ENCODE results near the gene DRAM1. TPM values are rescaled to one million over a fixed set of nuclear protein-coding genes. Genes with fewer than 3 reads are reported as not detected.

DRAM1 gene
- total RNA-seq, 1 experiment from 2014 or later: 6.5 TPM

GRCh38 chr12:101858361-101858760 lies 19.0 kb upstream of the DRAM1 start:
- H3K4me1 ChIP-seq (ENCODE audit: insufficient read depth, low read length): no peaks in the 10 kb centered on the region; the same call in 1 of the 2 replicates
- H2AFZ ChIP-seq (ENCODE audit: low read length): no peak overlapping the region
- no peak overlapping the region for H3K4me2 ChIP-seq (ENCODE audit: insufficient read depth, insufficient read length, low read length)
- no peak overlapping the region for H4K8ac ChIP-seq (replicated peaks; ENCODE audit: insufficient read length, low read depth, low read length)
- peaks cover 0 to 2% (median 0%) of the 10 kb centered on the region in 3 experiments; a peak in 1 of 7 replicates for H3K36me3 Mint-ChIP-seq (ENCODE audit: insufficient read depth in 1 of 3, low read depth in 3 of 3)
- H3K56ac ChIP-seq (ENCODE audit: insufficient read length, low read depth, low read length): no peak overlapping the region
- H3K23ac ChIP-seq (ENCODE audit: insufficient read length, low read depth, low read length): no peak overlapping the region
- no peak overlapping the region for H3K9ac ChIP-seq (ENCODE audit: extremely low read depth, insufficient read length, low read length)
- H3K27ac Mint-ChIP-seq: no peak overlapping the region
- H3K9me3 Mint-ChIP-seq: peaks cover 0 to 2% of the 10 kb centered on the region in 2 experiments; a peak in 2 of 5 replicates
- H3K4ac ChIP-seq (ENCODE audit: low read depth, low read length): no peak overlapping the region
- H2BK120ac ChIP-seq (ENCODE audit: low read depth, low read length, poor library complexity, severe bottlenecking): no peak overlapping the region
- no peak overlapping the region for H3K18ac ChIP-seq (ENCODE audit: insufficient read length, low read depth, low read length)
- H3K4me1 Mint-ChIP-seq: peaks cover 0 to 7% of the 10 kb centered on the region in 2 experiments; a peak in 2 of 4 replicates
- H4K91ac ChIP-seq (ENCODE audit: insufficient read length, low read depth, low read length): no peak overlapping the region
- no peak overlapping the region for H2BK15ac ChIP-seq (ENCODE audit: low read depth, low read length)
- no peak overlapping the region for H3T11ph ChIP-seq (ENCODE audit: low read length)
- H4K20me1 ChIP-seq (ENCODE audit: control insufficient read depth, insufficient read depth, insufficient read length): no peaks in the 10 kb centered on the region
- no peak overlapping the region for H3K14ac ChIP-seq (ENCODE audit: insufficient read depth, low read length)
- H2BK12ac ChIP-seq (ENCODE audit: insufficient read length, low read depth, low read length): no peak overlapping the region
- no peaks in the 10 kb centered on the region for H3K79me1 ChIP-seq (ENCODE audit: insufficient read depth, low read depth, low read length, poor library complexity, severe bottlenecking)
- TF ChIP-seq CTCF (conservative IDR thresholded peaks at IDR 0.05): no peak
- no peak overlapping the region for H2BK5ac ChIP-seq (ENCODE audit: insufficient read length, low read length)
- H3K23me2 ChIP-seq (ENCODE audit: insufficient read length, low read depth, low read length, poor library complexity, severe bottlenecking): no peaks in the 10 kb centered on the region
- DNase-seq: no peak
- no peaks in the 10 kb centered on the region for H3K79me2 ChIP-seq (ENCODE audit: insufficient read depth, low read length)
- no peak overlapping the region for H2BK20ac ChIP-seq (ENCODE audit: low read depth, low read length, poor library complexity, severe bottlenecking)
- no CpG with 5 or more reads among the region's 3 CpGs for WGBS (ENCODE audit: extremely low coverage, insufficient read length, low lambda C conversion rate)
- H3K9me3 ChIP-seq (ENCODE audit: control insufficient read depth, low read depth, low read length): no peaks in the 10 kb centered on the region
- H3K4me3 Mint-ChIP-seq: no peak overlapping the region
- H3K27ac ChIP-seq (ENCODE audit: insufficient read length, low read depth, low read length): no peak overlapping the region
- H4K5ac ChIP-seq (ENCODE audit: insufficient read length, low read depth, low read length): no peak overlapping the region
- no peaks in the 10 kb centered on the region for H3K27me3 ChIP-seq (ENCODE audit: insufficient read depth, low read length)
- H3K27me3 Mint-ChIP-seq (ENCODE audit: low read depth): no peaks in the 10 kb centered on the region
- no peak overlapping the region for H2AK5ac ChIP-seq (ENCODE audit: insufficient read length, low read length)
